Measurements from ENCODE around the gene DOCK11.
"Not testable (repeated sequence)": the region's sequence is repeated elsewhere in the genome, so short reads cannot be mapped to it uniquely, and the experiment has no call there.

The DOCK11 gene

DNA sequence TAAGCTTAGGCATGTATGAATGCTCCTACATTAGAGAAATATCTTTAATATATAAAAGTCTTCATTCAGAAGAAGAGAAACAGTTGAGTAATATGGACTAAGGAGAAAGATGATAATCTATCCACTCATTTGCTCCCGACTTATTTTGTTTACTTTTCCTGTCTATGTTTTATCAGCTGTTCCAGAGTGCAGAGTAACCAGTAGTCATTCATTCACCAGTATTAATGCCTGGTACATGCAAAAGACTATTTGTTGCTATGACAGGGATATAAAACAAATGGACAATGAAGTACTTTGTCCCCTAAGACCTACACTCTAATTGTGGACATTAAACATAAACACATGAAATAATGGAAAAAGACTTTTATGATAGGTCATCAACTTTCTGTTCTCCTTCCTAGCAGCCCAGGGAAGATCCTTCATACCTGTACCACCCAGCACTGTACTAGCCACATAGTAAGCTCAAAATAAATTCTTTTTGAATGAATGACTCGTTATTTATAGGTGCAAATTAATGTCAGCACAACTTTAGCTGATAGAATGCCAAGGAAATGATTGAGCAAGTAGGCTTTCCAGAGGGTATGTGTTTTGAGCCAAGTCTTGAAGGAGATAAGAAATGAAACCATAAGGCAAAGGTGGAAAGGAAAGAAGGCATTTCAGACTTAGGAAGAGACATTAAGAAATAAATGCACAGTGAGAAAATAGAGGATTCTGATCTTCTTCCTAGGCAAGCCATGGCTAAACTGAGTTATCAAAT lies 186.8 kb downstream of the DOCK11 start:
- no peak for DNase-seq (ENCODE audit: low read depth in 2 of 2, low spot score in 1 of 2)

GRCh38 chrX:118685393-118685792 lies 189.8 kb downstream of the DOCK11 start:
- DNase-seq (ENCODE audit: low read depth in 2 of 2, low spot score in 1 of 2): no peak

DNA sequence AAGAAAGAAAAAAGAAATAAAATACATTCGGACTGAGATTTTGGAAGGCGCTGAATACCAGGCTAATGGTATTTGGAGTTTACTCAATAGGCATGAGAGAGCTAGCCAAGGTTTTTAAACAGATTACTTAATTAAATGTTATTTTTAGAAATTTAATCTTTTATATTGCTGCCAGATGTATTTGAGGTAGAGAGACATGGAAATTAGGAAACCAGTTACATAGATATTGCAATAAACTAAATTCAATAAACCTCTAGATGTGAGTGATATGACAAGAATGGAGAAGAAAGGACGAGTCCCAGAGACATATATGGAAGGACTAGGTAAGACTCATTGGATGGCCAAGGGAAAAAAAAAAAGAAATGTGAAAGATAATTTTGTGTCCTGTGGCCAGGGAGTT lies 193.3 kb downstream of the DOCK11 start:
- no peak for DNase-seq (ENCODE audit: low read depth in 2 of 2, low spot score in 1 of 2)

DNA sequence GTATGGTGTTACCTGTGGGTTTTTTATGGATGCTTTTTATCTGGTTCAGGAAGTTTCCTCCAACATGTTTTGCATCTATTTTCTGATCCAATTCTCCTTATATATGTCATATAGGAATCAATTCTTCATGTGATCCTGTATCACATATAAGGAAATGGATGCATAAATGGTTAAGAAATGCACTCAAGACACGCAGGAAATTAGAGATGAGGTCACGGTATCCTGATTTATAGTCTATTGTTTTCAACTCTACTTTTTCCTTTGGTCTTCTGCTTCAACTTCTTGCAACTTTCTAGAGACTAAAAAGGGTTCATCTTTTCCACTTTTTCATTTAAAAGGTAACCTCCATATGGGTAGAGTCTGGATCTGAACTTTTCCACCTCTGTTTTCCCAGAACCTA lies 198.2 kb downstream of the DOCK11 start:
- DNase-seq (ENCODE audit: low read depth in 2 of 2, low spot score in 1 of 2): no peak

DNA sequence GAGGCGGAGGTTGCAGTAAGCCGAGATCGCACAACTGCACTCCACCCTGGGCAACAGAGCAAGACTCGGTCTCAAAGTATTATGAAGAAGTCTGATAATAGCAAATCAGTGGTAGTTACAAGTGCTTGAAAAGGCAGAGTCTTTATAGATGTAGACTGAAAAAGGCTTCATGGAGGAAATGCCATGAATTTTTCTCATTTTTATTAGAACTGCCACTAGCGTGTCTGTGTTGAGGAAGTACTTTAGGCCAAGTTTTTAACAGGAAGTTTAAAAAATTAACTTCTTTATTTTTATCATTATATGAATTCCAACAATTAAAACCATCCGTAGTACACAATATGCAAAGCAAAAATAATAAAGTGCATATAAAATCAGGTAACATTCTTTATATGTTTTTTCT lies 199.0 kb downstream of the DOCK11 start:
- DNase-seq (ENCODE audit: low read depth in 2 of 2, low spot score in 1 of 2): no peak

DNA sequence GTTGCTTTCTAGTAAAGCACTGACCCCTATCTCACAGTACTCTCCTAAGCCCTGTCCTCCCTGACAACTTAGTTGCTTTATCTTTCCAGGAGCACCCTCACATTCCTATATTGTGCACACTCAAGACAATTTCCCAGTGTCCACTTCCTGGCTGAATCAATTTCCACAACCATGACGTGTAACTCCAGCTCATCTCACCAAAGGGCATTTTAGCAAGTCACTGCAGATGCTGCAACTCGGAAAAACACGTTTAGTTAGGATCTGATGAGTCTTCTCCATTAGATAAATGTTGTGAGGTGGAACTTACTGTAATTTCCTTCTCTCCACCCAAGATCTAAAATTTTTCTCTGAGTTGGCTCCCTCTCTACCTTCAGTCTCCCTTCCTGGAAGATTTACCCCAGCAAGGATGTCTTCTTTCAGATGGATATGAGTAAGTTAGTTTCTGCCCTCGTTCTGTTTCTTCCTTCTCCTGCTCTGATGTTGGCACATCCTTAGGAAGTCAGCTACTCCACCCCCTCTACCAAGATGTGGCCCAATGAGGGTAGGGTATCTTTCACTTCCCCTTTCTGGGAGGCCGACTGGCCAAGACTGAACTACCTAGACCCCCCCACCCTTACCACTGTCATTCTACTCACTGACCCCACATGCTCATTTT lies 203.0 kb downstream of the DOCK11 start:
- no peak for DNase-seq (ENCODE audit: low read depth in 2 of 2, low spot score in 1 of 2)

GRCh38 chrX:118702741-118703140 lies 207.1 kb downstream of the DOCK11 start:
- no peak for DNase-seq (ENCODE audit: low read depth in 2 of 2, low spot score in 1 of 2)

DNA sequence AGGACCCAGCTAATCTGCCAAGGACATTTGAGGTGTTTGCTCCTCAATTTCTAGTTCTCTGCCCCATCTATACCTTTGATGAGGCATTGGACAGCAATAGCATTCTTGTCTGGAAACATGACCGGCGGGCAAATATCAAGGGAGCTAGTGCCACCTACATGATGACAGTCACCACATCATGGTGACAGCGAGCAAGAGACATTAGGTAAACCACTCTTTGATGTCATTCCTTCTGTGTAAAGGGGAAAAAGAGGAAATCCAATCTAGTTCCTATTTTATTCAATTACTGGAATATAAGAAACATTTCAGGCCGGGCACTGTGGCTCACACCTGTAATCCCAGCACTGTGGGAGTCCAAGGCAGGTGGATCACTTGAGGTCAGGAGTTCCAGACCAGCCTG lies 211.1 kb downstream of the DOCK11 start:
- DNase-seq (ENCODE audit: low read depth in 2 of 2, low spot score in 1 of 2): no peak

GRCh38 chrX:118714521-118714920 lies 218.9 kb downstream of the DOCK11 start:
- no peak for DNase-seq (ENCODE audit: low read depth in 2 of 2, low spot score in 1 of 2)

GRCh38 chrX:118715917-118716316 lies 220.3 kb downstream of the DOCK11 start:
- not testable (repeated sequence) for DNase-seq (ENCODE audit: low read depth in 2 of 2, low spot score in 1 of 2)

DNA sequence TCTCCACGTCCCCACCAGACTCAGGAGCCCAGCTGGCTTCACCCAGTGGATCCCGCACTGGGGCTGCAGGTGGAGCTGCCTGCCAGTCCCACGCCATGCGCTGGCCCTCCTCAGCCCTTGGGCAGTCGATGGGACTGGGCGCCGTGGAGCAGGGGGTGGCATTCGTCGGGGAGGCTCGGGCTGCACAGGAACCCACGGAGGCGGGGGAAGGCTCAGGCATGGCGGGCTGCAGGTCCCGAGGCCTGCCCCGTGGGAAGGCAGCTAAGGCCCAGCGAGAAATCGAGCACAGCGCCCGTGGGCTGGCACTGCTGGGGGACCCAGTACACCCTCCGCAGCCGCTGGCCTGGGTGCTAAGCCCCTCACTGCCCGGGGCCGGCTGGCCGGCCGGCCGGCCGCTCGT lies 221.2 kb downstream of the DOCK11 start:
- DNase-seq (ENCODE audit: low read depth in 2 of 2, low spot score in 1 of 2): not testable (repeated sequence)

DNA sequence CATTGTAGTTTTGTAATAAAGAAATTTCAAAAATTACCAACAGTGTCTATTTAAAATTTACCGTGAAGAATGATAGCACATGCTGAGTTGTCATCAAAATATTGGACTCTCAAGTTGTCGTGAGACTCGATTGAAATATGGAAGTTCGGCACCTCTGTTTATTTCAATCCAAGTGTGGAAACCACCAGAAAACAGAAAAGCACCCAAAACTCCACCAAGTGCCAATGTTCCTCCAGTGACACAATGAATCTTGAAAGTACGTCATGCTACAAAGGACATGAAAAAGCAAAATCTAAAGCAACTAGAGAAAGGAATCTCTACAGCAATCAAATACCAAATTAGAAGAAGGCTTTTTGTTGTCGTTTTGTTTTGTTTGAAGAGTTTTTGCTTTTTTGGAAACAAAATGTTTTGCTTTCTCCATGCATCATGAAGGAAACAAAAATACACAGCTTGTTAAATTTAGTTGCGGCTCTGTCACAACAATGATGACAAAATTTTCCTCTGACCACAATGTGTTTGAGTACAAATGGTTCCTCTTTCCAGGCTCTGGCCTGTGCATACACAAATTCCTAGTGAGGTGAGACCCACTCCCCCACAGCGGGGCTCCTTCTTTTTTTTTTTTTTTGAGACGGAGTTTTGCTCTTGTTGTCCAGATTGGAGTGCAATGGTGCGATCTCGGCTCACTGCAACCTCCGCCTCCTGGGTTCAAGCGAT lies 222.2 kb downstream of the DOCK11 start:
- DNase-seq (ENCODE audit: low read depth in 2 of 2, low spot score in 1 of 2): no peak

GRCh38 chrX:118718737-118719136 lies 223.1 kb downstream of the DOCK11 start:
- no peak for DNase-seq (ENCODE audit: low read depth in 2 of 2, low spot score in 1 of 2)

- DNase-seq (ENCODE audit: low read depth in 2 of 2, low spot score in 1 of 2): no peak
These were observed 224.6 kb downstream of the DOCK11 start for GRCh38 chrX:118720058-118720707.

- DNase-seq (ENCODE audit: low read depth in 2 of 2, low spot score in 1 of 2): no peak
These were observed 227.8 kb downstream of the DOCK11 start for GRCh38 chrX:118723376-118723775.

DNA sequence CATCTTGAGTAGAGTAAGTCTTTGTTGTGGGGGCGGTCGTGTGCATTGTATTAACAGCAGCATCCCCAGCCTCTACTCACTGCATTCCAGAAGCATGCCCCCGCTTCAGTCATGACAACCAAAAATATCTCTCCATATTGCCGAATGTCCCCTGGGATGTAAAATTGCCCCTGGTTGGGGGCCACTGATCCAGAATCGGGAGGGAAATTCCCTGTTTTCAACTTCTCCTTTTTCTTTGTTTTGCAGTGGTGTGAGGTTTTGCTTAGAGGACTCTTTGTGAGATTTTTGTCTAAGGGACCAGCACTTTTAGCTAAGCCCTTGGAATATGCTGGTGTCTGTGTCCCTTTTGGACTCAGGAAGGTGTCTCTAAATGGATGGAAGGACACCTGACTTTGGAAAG lies 228.8 kb downstream of the DOCK11 start:
- no peak for DNase-seq (ENCODE audit: low read depth in 2 of 2, low spot score in 1 of 2)

DNA sequence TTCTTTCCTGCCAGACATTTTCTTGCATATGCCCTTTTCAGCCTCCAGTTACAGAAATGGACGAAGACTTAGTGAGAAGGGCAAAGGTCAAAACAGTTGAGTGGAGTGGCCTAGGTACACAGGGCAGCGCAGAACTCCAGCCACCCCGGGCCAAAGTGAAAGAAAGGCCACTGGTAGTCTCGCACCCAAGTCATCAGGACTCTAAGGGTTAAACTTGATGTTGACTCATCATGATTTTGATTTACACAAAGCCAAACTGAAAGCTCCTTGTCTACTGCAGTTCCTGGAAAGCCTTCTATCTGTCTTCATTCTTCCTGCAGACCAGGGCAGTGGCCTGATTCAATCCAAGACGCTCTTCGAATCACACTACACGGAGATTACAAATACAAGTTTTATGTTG lies 229.2 kb downstream of the DOCK11 start:
- DNase-seq (ENCODE audit: low read depth in 2 of 2, low spot score in 1 of 2): no peak

- no peak for DNase-seq (ENCODE audit: low read depth in 2 of 2, low spot score in 1 of 2)
These were observed 230.8 kb downstream of the DOCK11 start for GRCh38 chrX:118726396-118726795.

DNA sequence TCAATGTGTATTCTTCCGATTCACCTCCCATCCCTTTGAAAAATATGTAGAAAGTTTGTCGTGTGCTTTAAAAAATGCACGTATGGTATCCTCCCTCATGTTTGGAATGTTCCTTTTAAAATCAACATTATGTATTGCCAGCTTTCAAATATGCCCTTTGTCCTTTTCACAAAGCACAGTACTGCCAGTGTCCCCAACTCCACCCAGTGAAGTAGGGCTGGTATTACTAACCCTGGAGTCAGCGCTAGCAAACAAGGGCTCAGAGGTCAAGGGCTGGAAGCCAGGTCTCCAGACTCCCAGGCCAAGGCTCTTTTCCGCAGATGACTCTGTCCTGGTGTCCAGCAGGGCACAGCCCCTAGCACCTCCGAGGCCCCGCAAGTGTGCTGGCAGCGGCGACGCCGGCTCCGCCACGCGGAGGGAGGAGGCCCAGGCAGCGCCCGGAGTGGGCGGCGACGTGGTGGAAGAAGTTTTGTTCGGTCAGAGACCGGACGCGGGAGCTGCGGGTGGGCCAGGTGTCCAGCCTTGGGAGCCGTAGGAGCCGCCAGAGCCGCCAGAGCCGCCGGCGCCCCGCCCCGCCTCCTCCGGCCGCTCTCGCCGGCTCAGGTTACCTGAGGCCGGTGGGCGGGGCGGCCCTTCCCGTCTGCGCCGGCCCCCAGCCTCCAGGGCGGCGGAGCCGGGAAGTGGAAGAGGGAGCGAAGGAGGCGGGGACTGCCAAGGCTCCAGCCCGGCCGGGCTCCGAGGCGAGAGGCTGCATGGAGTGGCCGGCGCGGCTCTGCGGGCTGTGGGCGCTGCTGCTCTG lies 231.5 kb downstream of the DOCK11 start, which contains the start of gene IL13RA1:
IL13RA1 (plus strand) TSS at position 720 of the 799 bp plus-strand sequence; CDS start at position 753, 33 bp downstream.
- no peak for DNase-seq (ENCODE audit: low read depth in 2 of 2, low spot score in 1 of 2)

- DNase-seq (ENCODE audit: low read depth in 2 of 2, low spot score in 1 of 2): no peak
These were observed 232.2 kb downstream of the DOCK11 start for GRCh38 chrX:118727686-118728339.

All from stimulated activated CD8-positive, alpha-beta memory T cell treated with anti-CD3 and anti-CD28 coated beads, Interleukin-4, amount 100 ng/mL, for 4 hours (primary cell).